H1 (cell line): ENCODE measurements around the gene ARHGAP24. TPM values are rescaled to one million over a fixed set of nuclear protein-coding genes. Genes with fewer than 3 reads are reported as not detected.

Experiments used
- CTCF ChIA-PET: fragments of 300-600 bp; sonication (Branson Sonifier 250); formaldehyde crosslinking; loops from one replicate; lab custom pipeline; 2021; ENCODE audit not compliant: partially characterized antibody; lab: Charles Lee
- POLR2A ChIA-PET: fragments of 300-600 bp; sonication (Branson Sonifier 250); formaldehyde crosslinking; loops from one replicate; lab custom pipeline; 2021; ENCODE audit warnings: inconsistent platforms; ENCODE audit not compliant: partially characterized antibody; lab: Charles Lee
- DNase-seq, 2 experiments: peaks; one replicate each; pipeline versions ENCODE4 v3.0.0 to v3.0.0-alpha.2; 2010 to 2022; ENCODE audit warnings: low spot score in 2 of 2, low read depth in 1 of 2, mixed read lengths in 1 of 2
- FAIRE-seq: peaks from 2 replicates; lab custom pipeline; 2011; peaks lifted over from hg19 to GRCh38; lab: Jason Lieb, UNC
- H2AFZ ChIP-seq: 2 replicates; pipeline ENCODE4 v1.8.1; 2012; ENCODE audit warnings: low read length, inconsistent platforms
- H2AK5ac ChIP-seq: 2 replicates; pipeline ENCODE4 v1.6.1; 2013; ENCODE audit warnings: low read depth, low read length
- H2BK120ac ChIP-seq: replicated peaks from 2 replicates; pipeline ENCODE3; 2013; ENCODE audit warnings: low read depth, low read length, inconsistent platforms
- H2BK12ac ChIP-seq: 2 replicates; pipeline ENCODE4 v1.6.1; 2013; ENCODE audit warnings: low read depth, low read length
- H2BK15ac ChIP-seq: 2 replicates; pipeline ENCODE4 v1.6.1; 2013; ENCODE audit warnings: low read length
- H2BK20ac ChIP-seq: 2 replicates; pipeline ENCODE4 v1.6.1; 2013; ENCODE audit warnings: low read length
- H2BK5ac ChIP-seq: 2 replicates; pipeline ENCODE4 v1.6.1; 2013; ENCODE audit warnings: low read depth, low read length
- H3K14ac ChIP-seq: 2 replicates; pipeline ENCODE4 v1.6.1; 2013; ENCODE audit warnings: inconsistent platforms; ENCODE audit not compliant: insufficient read length
- H3K18ac ChIP-seq: 2 replicates; pipeline ENCODE4 v1.6.1; 2013; ENCODE audit warnings: low read length; ENCODE audit errors: extremely low read depth
- H3K23ac ChIP-seq: 2 replicates; pipeline ENCODE4 v1.6.1; 2013; ENCODE audit warnings: inconsistent platforms; ENCODE audit not compliant: insufficient read length
- H3K23me2 ChIP-seq: 2 replicates; pipeline ENCODE4 v1.6.1; 2013; ENCODE audit warnings: low read depth, low read length
- H3K27ac ChIP-seq: 2 replicates; pipeline ENCODE4 v1.6.1; 2011; ENCODE audit warnings: low read depth, low read length, inconsistent platforms
- H3K27me3 ChIP-seq, 4 experiments: replicated peaks in 1 of 4; 1 replicate in 1 of 4; 2 replicates in 3 of 4; pipeline versions ENCODE4 v1.6.1 to v1.8.1; 2011 to 2013; ENCODE audit warnings: low read length in 3 of 4, mild to moderate bottlenecking in 3 of 4, inconsistent platforms in 2 of 4, mixed read lengths in 2 of 4, moderate library complexity in 1 of 4; ENCODE audit not compliant: control insufficient read depth in 3 of 4, insufficient read depth in 3 of 4; ENCODE audit errors: extremely low read depth in 1 of 4
- H3K36me3 ChIP-seq, 4 experiments: 2 replicates each; pipeline versions ENCODE4 v1.6.1 to v1.8.1; 2011 to 2013; ENCODE audit warnings: mild to moderate bottlenecking in 4 of 4, low read length in 3 of 4, moderate library complexity in 2 of 4, control low read depth in 1 of 4, inconsistent platforms in 1 of 4; ENCODE audit not compliant: insufficient read depth in 4 of 4, control insufficient read depth in 2 of 4
- H3K4ac ChIP-seq: replicated peaks from 2 replicates; pipeline ENCODE3; 2013; ENCODE audit warnings: low read length, low read depth, mixed read lengths, inconsistent platforms; ENCODE audit not compliant: insufficient read length
- H3K4me1 ChIP-seq, 4 experiments: replicated peaks in 1 of 4; 1 replicate in 1 of 4; 2 replicates in 3 of 4; pipeline versions ENCODE4 v1.6.1 to v1.8.1; 2011 to 2013; ENCODE audit warnings: low read length in 3 of 4, inconsistent platforms in 2 of 4, mixed read lengths in 1 of 4; ENCODE audit not compliant: insufficient read depth in 4 of 4, control insufficient read depth in 3 of 4
- H3K4me2 ChIP-seq, 2 experiments: 2 replicates each; pipeline versions ENCODE4 v1.6.1 to v1.8.1; 2011 to 2013; ENCODE audit warnings: low read depth in 2 of 2, low read length in 2 of 2, control low read depth in 1 of 2, inconsistent platforms in 1 of 2, mild to moderate bottlenecking in 1 of 2; ENCODE audit not compliant: insufficient read depth in 1 of 2
- H3K4me3 ChIP-seq, 4 experiments: fragments of 200-600, 300-600 bp in 1 of 4; sonication (generic), shearing (Covaris generic), sonication (Bioruptor Twin) in 1 of 4; 2 replicates each; pipeline versions ENCODE4 v1.5.1 to v1.8.1; 2011 to 2016; ENCODE audit warnings: low read length in 4 of 4, low read depth in 3 of 4, control low read depth in 2 of 4, inconsistent platforms in 2 of 4, mild to moderate bottlenecking in 2 of 4, mixed read lengths in 1 of 4, moderate library complexity in 1 of 4; ENCODE audit not compliant: insufficient read depth in 2 of 4; ENCODE audit errors: extremely low read depth in 1 of 4
- H3K56ac ChIP-seq: replicated peaks from 2 replicates; pipeline ENCODE3; 2013; ENCODE audit warnings: low read depth, mild to moderate bottlenecking, mixed read lengths, low read length, inconsistent platforms; ENCODE audit not compliant: insufficient read length
- H3K79me1 ChIP-seq: 2 replicates; pipeline ENCODE4 v1.6.1; 2013; ENCODE audit warnings: low read depth, low read length, control low read depth
- H3K79me2 ChIP-seq, 2 experiments: 2 replicates each; pipeline versions ENCODE4 v1.6.1 to v1.8.1; 2012 to 2013; ENCODE audit warnings: low read length in 2 of 2, mild to moderate bottlenecking in 2 of 2, inconsistent platforms in 1 of 2; ENCODE audit not compliant: insufficient read depth in 2 of 2, control insufficient read depth in 1 of 2
- H3K9ac ChIP-seq, 4 experiments: replicated peaks in 1 of 4; 1 replicate in 1 of 4; 2 replicates in 3 of 4; pipeline versions ENCODE4 v1.6.1 to v1.8.1; 2011 to 2013; ENCODE audit warnings: low read depth in 3 of 4, low read length in 3 of 4, control low read depth in 2 of 4, mild to moderate bottlenecking in 2 of 4, moderate library complexity in 2 of 4, inconsistent platforms in 1 of 4; ENCODE audit errors: extremely low read depth in 1 of 4
- H3K9me3 ChIP-seq, 2 experiments: 2 replicates each; pipeline versions ENCODE4 v1.6.1 to v1.8.1; 2012 to 2013; ENCODE audit warnings: mild to moderate bottlenecking in 2 of 2, moderate library complexity in 2 of 2, control low read depth in 1 of 2, inconsistent platforms in 1 of 2, low read depth in 1 of 2, low read length in 1 of 2, mixed read lengths in 1 of 2; ENCODE audit not compliant: insufficient read depth in 2 of 2
- H4K20me1 ChIP-seq, 2 experiments: replicated peaks in 1 of 2; 2 replicates each; pipeline versions ENCODE3 to v1.8.1; 2011 to 2013; ENCODE audit warnings: inconsistent platforms in 2 of 2, low read length in 2 of 2, mild to moderate bottlenecking in 1 of 2; ENCODE audit not compliant: insufficient read depth in 2 of 2, control insufficient read depth in 1 of 2
- H4K5ac ChIP-seq: 2 replicates; pipeline ENCODE4 v1.6.1; 2013; ENCODE audit warnings: low read length, low read depth, mixed read lengths, inconsistent platforms; ENCODE audit not compliant: insufficient read length
- H4K8ac ChIP-seq: 2 replicates; pipeline ENCODE4 v1.8.0; 2013; ENCODE audit warnings: mild to moderate bottlenecking, moderate library complexity, low read length, inconsistent platforms; ENCODE audit not compliant: insufficient read depth; ENCODE audit errors: extremely low read depth
- H4K91ac ChIP-seq: replicated peaks from 2 replicates; pipeline ENCODE3; 2013; ENCODE audit warnings: low read length, mixed read lengths, inconsistent platforms; ENCODE audit not compliant: insufficient read length
- CTBP2 ChIP-seq: IDR thresholded peaks from 2 replicates; pipeline ENCODE4 v1.7.0; 2011; ENCODE audit warnings: borderline replicate concordance, mild to moderate bottlenecking, moderate library complexity, mixed read lengths, low read length; ENCODE audit not compliant: insufficient read depth, insufficient read length
- GABPA ChIP-seq: IDR thresholded peaks from 2 replicates; pipeline ENCODE4 v1.6.1; 2011; ENCODE audit warnings: mild to moderate bottlenecking, low read length, moderate library complexity, borderline replicate concordance; ENCODE audit not compliant: insufficient read depth
- GTF2F1 ChIP-seq: IDR thresholded peaks from 2 replicates; pipeline ENCODE4 v1.6.1; 2012; ENCODE audit warnings: low read depth, low read length, improper control_type of control experiment, borderline replicate concordance
- HDAC2 ChIP-seq, 2 experiments: fragments of 300-600 bp in 1 of 2; sonication (generic) in 1 of 2; IDR thresholded peaks; 2 replicates each; pipeline ENCODE4 v1.6.1; 2011 to 2012; ENCODE audit warnings: low read depth in 2 of 2, low read length in 2 of 2, mild to moderate bottlenecking in 2 of 2, moderate library complexity in 2 of 2, borderline replicate concordance in 1 of 2, inconsistent platforms in 1 of 2
- NRF1 ChIP-seq: IDR thresholded peaks from 2 replicates; pipeline ENCODE4 v1.6.1; 2011; ENCODE audit warnings: mild to moderate bottlenecking, low read depth, low read length, improper control_type of control experiment
- POLR2A ChIP-seq, 2 experiments: IDR thresholded peaks; 1 replicate in 1 of 2; 2 replicates in 1 of 2; pipeline ENCODE4 v1.6.1; 2011; ENCODE audit warnings: low read depth in 2 of 2, low read length in 2 of 2, mild to moderate bottlenecking in 2 of 2; ENCODE audit errors: control extremely low read depth in 1 of 2
- POLR2AphosphoS5 ChIP-seq: IDR thresholded peaks from 2 replicates; pipeline ENCODE4 v1.6.1; 2011; ENCODE audit warnings: low read depth, low read length
- RFX5 ChIP-seq: IDR thresholded peaks from 2 replicates; pipeline ENCODE4 v1.6.1; 2011; ENCODE audit warnings: low read depth, low read length, improper control_type of control experiment, borderline replicate concordance
- SP1 ChIP-seq: IDR thresholded peaks from 2 replicates; pipeline ENCODE4 v1.6.1; 2011; ENCODE audit warnings: low read depth, low read length
- ZNF274 ChIP-seq: IDR thresholded peaks from 2 replicates; pipeline ENCODE4 v1.7.0; 2012; ENCODE audit warnings: low read length, borderline replicate concordance; ENCODE audit errors: extremely low read depth
- WGBS, 2 experiments: shearing (Covaris generic) in 1 of 2; methylation state at CpG; one replicate each; pipeline versions ENCODE4 v1.1.6 to v1.1.7; 2013 to 2015; ENCODE audit warnings: low lambda C conversion rate in 2 of 2, mixed read lengths in 2 of 2, inconsistent platforms in 1 of 2, low coverage in 1 of 2, missing lambda C conversion rate in 1 of 2; ENCODE audit not compliant: insufficient replicate concordance in 2 of 2, insufficient coverage in 1 of 2, insufficient read length in 1 of 2; ENCODE audit errors: extremely low coverage in 1 of 2, missing lambda C conversion rate in 1 of 2; 5-methylcytosine and 5-hydroxymethylcytosine counted together
- polyA plus RNA-seq, 7 experiments: library from polyadenylated mRNA; depleted of rRNA in 3 of 7; stranded (reverse) in 5 of 7; unstranded in 2 of 7; fragments of >200 nt in 5 of 7; fragments of 200-250 nt in 2 of 7; gene quantifications; 1 replicate in 5 of 7; 2 replicates in 1 of 7; 4 replicates in 1 of 7; pipeline versions ENCODE4 v1.2.1 to v1.2.3, GENCODE V29; 2011 to 2013; ENCODE audit warnings: missing spikeins in 2 of 7, mixed read lengths in 2 of 7
- total RNA-seq: library from RNA; stranded (reverse); fragmentation: NEBNext Ultra II Directional; extraction: Animal tissue kit (Norgen Biotek cat#: 25700); gene quantifications from 2 replicates; pipeline ENCODE4 v1.2.1, GENCODE V29; 2021
- TF ChIP-seq, protein P1 (sequence below): IDR thresholded peaks from 2 replicates; pipeline ENCODE4 v1.6.1; 2012; ENCODE audit warnings: low read length, inconsistent platforms

The ARHGAP24 gene
- total and polyA plus RNA-seq, 2 of the 8 experiments (the other 6 are each of a cell fraction or from before 2014, with no cell fraction given) = 0.08 to 0.50 TPM

DNA sequence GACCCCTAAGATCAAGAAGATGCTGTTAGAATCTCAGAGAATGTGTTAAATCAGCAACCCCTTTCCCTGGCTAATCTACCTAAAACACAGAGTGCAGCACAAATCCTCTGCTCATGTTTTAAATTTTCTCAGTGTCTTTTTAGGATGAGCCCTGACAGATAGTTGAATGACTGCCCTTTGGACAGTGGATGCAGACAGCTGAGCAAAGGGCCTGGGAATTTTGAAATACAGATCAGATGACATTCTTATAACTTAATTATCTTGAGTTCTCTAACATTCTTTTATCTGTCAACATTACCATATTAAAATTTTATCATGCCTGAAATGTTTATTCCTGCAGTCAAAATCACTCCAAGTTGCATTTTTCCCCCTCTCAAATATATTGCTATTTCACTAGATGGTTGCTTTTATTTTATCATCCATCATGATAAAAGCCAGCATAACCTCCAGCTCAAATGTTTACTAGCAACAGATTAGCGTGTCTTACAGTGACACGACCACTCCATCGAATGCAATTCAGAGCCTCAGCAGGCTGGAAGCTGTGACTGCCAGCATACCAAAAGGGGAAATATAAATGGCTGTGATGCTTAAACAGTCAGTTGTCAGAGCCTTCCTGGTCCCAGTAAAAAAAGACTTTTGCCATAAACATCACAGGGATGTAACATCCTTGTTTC is 22.8 kb upstream of the ARHGAP24 start:
- no peak overlapping the region for H2BK20ac ChIP-seq
- H3K14ac ChIP-seq = no peak overlapping the region
- no peak overlapping the region for H4K8ac ChIP-seq
- H2AK5ac ChIP-seq = no peak overlapping the region
- WGBS, 2 experiments = 92% methylated on average over 3 of the region's 3 CpGs; no CpG with 5 or more reads in 1 of the 2 experiments
- no peaks in the 10 kb centered on the region for H3K23me2 ChIP-seq
- H2BK5ac ChIP-seq = no peak overlapping the region
- no peak overlapping the region for H3K4ac ChIP-seq
- H3K23ac ChIP-seq = no peak overlapping the region
- FAIRE-seq (no peak), DNase-seq (no peak)
- no peak overlapping the region for H3K4me2 ChIP-seq
- H2BK15ac ChIP-seq = no peak overlapping the region
- H2AFZ ChIP-seq = 0 out of 2 replicates have a peak overlapping the region, but pooled peaks have one; percentile 21
- H3K56ac ChIP-seq = no peak overlapping the region
- no peaks in the 10 kb centered on the region for H3K27me3 ChIP-seq
- H3K4me3 ChIP-seq = no peak overlapping the region
- CTCF ChIA-PET = interaction anchor here (0.5 to 1.0 kb wide), 3 partner anchors 11 to 34 kb away, joined by 3 read pairs; no protein-coding TSS in a partner anchor
- POLR2A ChIA-PET = no interaction called here
- no peak overlapping the region for H2BK120ac ChIP-seq
- H4K20me1 ChIP-seq = no peaks in the 10 kb centered on the region
- H3K79me2 ChIP-seq = no peaks in the 10 kb centered on the region; a peak in 1 of 4 replicates
- H3K9ac ChIP-seq = no peak overlapping the region
- H3K4me1 ChIP-seq = no peaks in the 10 kb centered on the region; a peak in 1 of 7 replicates
- no peak overlapping the region for H3K27ac ChIP-seq
- no peak overlapping the region for H4K5ac ChIP-seq
- H3K36me3 ChIP-seq = no peaks in the 10 kb centered on the region
- H3K9me3 ChIP-seq = no peaks in the 10 kb centered on the region
- H3K18ac ChIP-seq = no peak overlapping the region
- no peak overlapping the region for H4K91ac ChIP-seq
- H2BK12ac ChIP-seq = no peak overlapping the region
- no peaks in the 10 kb centered on the region; the same call in 1 of the 2 replicates for H3K79me1 ChIP-seq
- no peak for TF ChIP-seq GTF2F1
- TF ChIP-seq HDAC2 (IDR thresholded peaks at IDR 0.05; ENCODE audit: borderline replicate concordance in 1 of 2, low read depth in 2 of 2, low read length in 2 of 2) = no peak
- TF ChIP-seq, protein P1, sequence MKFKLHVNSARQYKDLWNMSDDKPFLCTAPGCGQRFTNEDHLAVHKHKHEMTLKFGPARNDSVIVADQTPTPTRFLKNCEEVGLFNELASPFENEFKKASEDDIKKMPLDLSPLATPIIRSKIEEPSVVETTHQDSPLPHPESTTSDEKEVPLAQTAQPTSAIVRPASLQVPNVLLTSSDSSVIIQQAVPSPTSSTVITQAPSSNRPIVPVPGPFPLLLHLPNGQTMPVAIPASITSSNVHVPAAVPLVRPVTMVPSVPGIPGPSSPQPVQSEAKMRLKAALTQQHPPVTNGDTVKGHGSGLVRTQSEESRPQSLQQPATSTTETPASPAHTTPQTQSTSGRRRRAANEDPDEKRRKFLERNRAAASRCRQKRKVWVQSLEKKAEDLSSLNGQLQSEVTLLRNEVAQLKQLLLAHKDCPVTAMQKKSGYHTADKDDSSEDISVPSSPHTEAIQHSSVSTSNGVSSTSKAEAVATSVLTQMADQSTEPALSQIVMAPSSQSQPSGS = no peak
- TF ChIP-seq POLR2AphosphoS5 = no peak
- no peak for TF ChIP-seq ZNF274
- no peak for TF ChIP-seq POLR2A (IDR thresholded peaks at IDR 0.05; ENCODE audit: control extremely low read depth in 1 of 2, low read depth in 2 of 2, low read length in 2 of 2)
- no peak for TF ChIP-seq NRF1
- TF ChIP-seq GABPA = no peak
- no peak for TF ChIP-seq RFX5
- no peak for TF ChIP-seq CTBP2
- no peak for TF ChIP-seq SP1
